PC-3 (cell line): ENCODE measurements around the gene DGLUCY. TPM values are rescaled to one million over a fixed set of nuclear protein-coding genes. Genes with fewer than 3 reads are reported as not detected.

Experiments
- ATAC-seq: fragments of 200-7000 bp; cut with Tn5 transposase; 2 replicates; pipeline ENCODE4 v1.9.1; 2020; ENCODE audit warnings: mild to moderate bottlenecking, moderate library complexity
- BruUV-seq: library from RNA; stranded (reverse); fragments of 400-500 nt; replicated peaks from 2 replicates; lab custom pipeline; 2021; lab: Mats Ljungman, UMichigan
- CTCF ChIA-PET: fragments of 300-600 bp; sonication (Branson Sonifier 250); formaldehyde crosslinking; loops from one replicate; lab custom pipeline; 2022; ENCODE audit warnings: antibody characterized with exemption; lab: Charles Lee
- POLR2A ChIA-PET: fragments of 300-600 bp; sonication (Branson Sonifier 250); formaldehyde crosslinking; loops from one replicate; lab custom pipeline; 2022; ENCODE audit warnings: antibody characterized with exemption; ENCODE audit not compliant: unreplicated experiment; lab: Charles Lee
- DNase-seq: peaks from one replicate; pipeline ENCODE4 v3.0.0-alpha.2; 2015
- H2AFZ ChIP-seq: fragments of 300-600 bp; sonication (generic); 2 replicates; pipeline ENCODE4 v1.6.0; 2016; ENCODE audit warnings: antibody characterized with exemption, low read length
- H3F3A ChIP-seq: fragments of 300-600 bp; sonication (generic); one replicate; pipeline ENCODE4 v1.6.0; 2017; ENCODE audit warnings: antibody characterized with exemption, low read length, control low read depth, mild to moderate bottlenecking; ENCODE audit not compliant: unreplicated experiment
- H3K27ac ChIP-seq: fragments of 300-600 bp; sonication (generic); 2 replicates; pipeline ENCODE4 v1.5.1; 2016; ENCODE audit warnings: mild to moderate bottlenecking, low read length
- H3K27me3 ChIP-seq: fragments of 300-600 bp; sonication (generic); 2 replicates; pipeline ENCODE4 v1.6.1; 2016; ENCODE audit warnings: low read length, mixed read lengths
- H3K36me3 ChIP-seq: fragments of 300-600 bp; sonication (generic); 2 replicates; pipeline ENCODE4 v1.6.1; 2016; ENCODE audit warnings: low read depth, mixed run types, low read length, mixed read lengths
- H3K4me1 ChIP-seq: fragments of 300-600 bp; sonication (generic); 2 replicates; pipeline ENCODE4 v1.5.1; 2016; ENCODE audit warnings: low read length; ENCODE audit not compliant: insufficient read depth
- H3K4me2 ChIP-seq: fragments of 300-600 bp; sonication (generic); 2 replicates; pipeline ENCODE4 v1.6.0; 2016; ENCODE audit warnings: low read length
- H3K4me3 ChIP-seq: fragments of 300-600 bp; sonication (generic); 2 replicates; pipeline ENCODE4 v1.5.1; 2016; ENCODE audit warnings: mild to moderate bottlenecking, low read length, mixed read lengths
- H3K79me2 ChIP-seq: fragments of 300-600 bp; sonication (generic); 2 replicates; pipeline ENCODE4 v1.6.1; 2017; ENCODE audit warnings: low read length, mixed read lengths
- H3K9ac ChIP-seq: fragments of 300-600 bp; sonication (generic); 2 replicates; pipeline ENCODE4 v1.6.0; 2016; ENCODE audit warnings: mild to moderate bottlenecking, low read length
- H3K9me2 ChIP-seq: fragments of 300-600 bp; sonication (generic); replicated peaks from 2 replicates; pipeline ENCODE4 v1.6.1; 2016; ENCODE audit warnings: mixed run types, low read length, mixed read lengths
- H3K9me3 ChIP-seq: fragments of 300-600 bp; sonication (generic); 2 replicates; pipeline ENCODE4 v1.6.1; 2016; ENCODE audit warnings: low read length, mixed read lengths
- H4K20me1 ChIP-seq: fragments of 300-600 bp; sonication (generic); 2 replicates; pipeline ENCODE4 v1.6.1; 2016; ENCODE audit warnings: low read length, mixed read lengths
- CTCF ChIP-seq: fragments of 300-600 bp; sonication (generic); conservative IDR thresholded peaks from 2 replicates; pipeline ENCODE4 v1.5.1; 2017; ENCODE audit warnings: antibody characterized with exemption, low read depth, mild to moderate bottlenecking, low read length
- EZH2 ChIP-seq: fragments of 300-600 bp; sonication (generic); IDR thresholded peaks from one replicate; pipeline ENCODE4 v1.6.1; 2017; ENCODE audit warnings: antibody characterized with exemption, mild to moderate bottlenecking, low read length; ENCODE audit not compliant: unreplicated experiment
- EZH2phosphoT487 ChIP-seq: fragments of 300-600 bp; sonication (generic); IDR thresholded peaks from 2 replicates; pipeline ENCODE4 v1.6.1; 2018; ENCODE audit warnings: mild to moderate bottlenecking, antibody characterized with exemption, low read length, borderline replicate concordance
- intact Hi-C: fragments of 100-400 bp; cut with micrococcal nuclease; formaldehyde crosslinking; loops from 2 replicates; pipeline ENCODE4 v1.9.0; 2023
- total RNA-seq: library from RNA; depleted of rRNA; stranded (reverse); fragments of >200 nt; gene quantifications from 2 replicates; pipeline ENCODE4 v1.2.3, GENCODE V29; 2014

DGLUCY gene
- total RNA-seq, 1 experiment from 2014 or later, result 0.84 TPM

GRCh38 chr14:91267965-91268437 is 154.1 kb downstream of the DGLUCY start:
- TF ChIP-seq CTCF (no peak), EZH2 (no peak), EZH2phosphoT487 (no peak)

GRCh38 chr14:91269076-91269991 is 155.5 kb downstream of the DGLUCY start:
- ChIA-PET POLR2A (interaction anchor here (0.6 kb wide), 1 partner anchor 51 kb away, joined by 15 read pairs; no protein-coding TSS in a partner anchor), CTCF (no interaction called here)
- Histone ChIP-seq H3K4me2 (no peak overlapping the region), H3K36me3 (no peaks in the 10 kb centered on the region), H3K4me1 (no peaks in the 10 kb centered on the region), H2AFZ (no peak overlapping the region), H3K79me2 (no peaks in the 10 kb centered on the region), H3K27me3 (no peaks in the 10 kb centered on the region), H4K20me1 (no peaks in the 10 kb centered on the region), H3K27ac (no peak overlapping the region), H3K9me3 (no peaks in the 10 kb centered on the region), H3K9ac (no peak overlapping the region), H3K9me2 (no peaks in the 10 kb centered on the region), H3K4me3 (no peak overlapping the region), H3F3A (no peaks in the 10 kb centered on the region)
- ATAC-seq, result no peak
- intact Hi-C loops, result no loop called here
- TF ChIP-seq EZH2 (no peak), CTCF (no peak), EZH2phosphoT487 (no peak)
- BruUV-seq, result no TSS peak
- DNase-seq, result no peak

More at GRCh38 chr14:91267965-91268437, 154.1 kb downstream of the DGLUCY start:
- Histone ChIP-seq H3K36me3 (no peaks in the 10 kb centered on the region), H3K27me3 (no peaks in the 10 kb centered on the region), H3K27ac (no peak overlapping the region), H3K79me2 (no peaks in the 10 kb centered on the region), H3F3A (no peaks in the 10 kb centered on the region), H4K20me1 (no peaks in the 10 kb centered on the region), H3K9ac (no peak overlapping the region), H2AFZ (no peak overlapping the region), H3K4me1 (no peaks in the 10 kb centered on the region), H3K4me2 (no peak overlapping the region), H3K4me3 (no peak overlapping the region), H3K9me3 (no peaks in the 10 kb centered on the region), H3K9me2 (no peaks in the 10 kb centered on the region)
- ChIA-PET CTCF (no interaction called here), POLR2A (interaction anchor here (0.6 kb wide), 1 partner anchor 16 kb away, joined by 3 read pairs; no protein-coding TSS in a partner anchor)
- no TSS peak for BruUV-seq
- intact Hi-C loops, result no loop called here
- DNase-seq (no peak), ATAC-seq (no peak)

GRCh38 chr14:91270188-91270587 is 156.3 kb downstream of the DGLUCY start:
- Histone ChIP-seq H2AFZ (no peak overlapping the region), H3K4me1 (no peaks in the 10 kb centered on the region), H3K79me2 (no peaks in the 10 kb centered on the region), H3K4me3 (no peak overlapping the region), H4K20me1 (no peaks in the 10 kb centered on the region), H3K4me2 (no peak overlapping the region), H3K27ac (no peak overlapping the region), H3K9ac (no peak overlapping the region), H3F3A (no peaks in the 10 kb centered on the region), H3K9me2 (no peaks in the 10 kb centered on the region), H3K27me3 (no peaks in the 10 kb centered on the region), H3K9me3 (no peaks in the 10 kb centered on the region), H3K36me3 (no peaks in the 10 kb centered on the region)
- ChIA-PET POLR2A (no interaction called here), CTCF (no interaction called here)
- no peak for TF ChIP-seq EZH2phosphoT487
- no peak for TF ChIP-seq EZH2
- TF ChIP-seq CTCF, result no peak
- no TSS peak for BruUV-seq
- DNase-seq (no peak), ATAC-seq (no peak)
- intact Hi-C loops, result no loop called here
